Measurements from ENCODE around the gene MYOF.
"Not testable (repeated sequence)": the region's sequence is repeated elsewhere in the genome, so short reads cannot be mapped to it uniquely, and the experiment has no call there.

The MYOF gene

DNA sequence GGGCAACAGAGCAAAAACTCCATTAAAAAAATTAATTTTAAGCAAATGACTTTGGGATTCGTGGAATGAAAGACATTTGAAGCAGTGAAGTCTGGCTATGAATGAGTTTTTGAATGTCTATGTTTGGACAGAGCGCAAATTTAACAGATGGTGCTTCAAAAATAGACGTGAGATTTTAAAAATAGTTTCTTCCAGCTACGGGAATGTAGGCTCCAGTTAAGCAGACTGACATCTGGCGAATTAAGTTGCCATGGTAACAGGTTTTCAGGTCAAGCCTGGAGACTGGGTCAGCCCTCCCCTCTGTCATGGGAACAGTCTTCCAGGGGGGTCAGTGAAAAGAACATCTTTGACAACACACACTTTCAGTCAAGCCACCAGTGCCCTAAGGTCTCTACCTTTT is 62.0 kb downstream of the MYOF start:
- DNase-seq: no peak

DNA sequence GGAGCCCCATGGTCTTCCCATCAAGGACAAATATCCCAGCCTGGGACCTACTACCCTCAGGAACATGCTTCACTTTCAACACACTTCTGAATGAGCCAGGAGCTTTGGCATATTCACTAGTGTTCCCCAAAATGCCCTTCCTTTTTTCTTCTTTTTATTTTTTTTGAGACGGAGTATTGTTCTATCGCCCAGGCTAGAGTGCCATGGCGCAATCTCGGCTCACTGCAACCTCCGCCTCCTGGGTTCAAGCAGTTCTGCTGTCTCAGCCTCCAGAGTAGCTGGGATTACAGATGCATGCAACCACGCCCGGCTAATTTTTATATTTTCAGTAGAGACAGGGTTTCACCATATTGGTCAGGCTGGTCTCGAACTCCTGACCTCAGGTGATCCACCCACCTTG is 63.1 kb downstream of the MYOF start:
- not testable (repeated sequence) for DNase-seq

DNA sequence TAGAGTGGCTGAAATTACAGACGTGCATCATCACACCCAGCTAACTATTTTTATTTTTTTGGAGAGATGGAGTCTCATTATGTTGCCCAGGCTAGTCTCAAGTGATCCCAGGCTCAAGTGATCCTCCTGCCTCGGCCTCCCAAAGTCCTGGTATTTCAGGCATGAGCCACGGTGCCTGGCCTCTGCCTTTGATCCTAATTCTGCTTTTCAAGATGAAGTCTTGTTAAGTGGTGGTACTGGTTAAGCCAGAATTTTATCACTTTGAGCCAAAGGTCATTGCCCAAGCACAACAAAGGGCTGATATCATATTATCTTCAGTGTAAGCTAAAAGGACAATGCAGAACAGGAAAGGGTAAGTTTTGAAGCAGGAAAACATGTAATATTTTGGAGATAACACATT is 64.2 kb downstream of the MYOF start:
- no peak for DNase-seq

DNA sequence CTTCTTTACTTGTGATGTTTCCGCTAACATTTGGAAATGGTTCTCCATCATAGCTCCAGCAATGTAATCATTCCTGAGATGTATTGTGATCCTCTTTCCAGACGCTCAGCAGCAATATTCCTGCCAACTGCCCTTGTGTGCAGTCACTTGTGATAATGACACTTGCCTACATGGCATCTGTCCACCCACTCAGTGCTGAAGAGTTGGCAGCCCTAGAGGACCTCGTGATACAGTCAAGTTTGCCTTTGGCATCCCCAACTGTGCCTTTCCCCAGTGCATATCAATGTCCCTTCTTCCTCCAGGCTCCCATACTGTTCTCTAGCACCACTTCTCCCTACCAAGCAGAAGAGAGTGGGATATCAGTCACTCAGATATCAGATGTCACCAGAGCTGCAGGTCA is 64.9 kb downstream of the MYOF start:
- peak; percentile 68 for DNase-seq

DNA sequence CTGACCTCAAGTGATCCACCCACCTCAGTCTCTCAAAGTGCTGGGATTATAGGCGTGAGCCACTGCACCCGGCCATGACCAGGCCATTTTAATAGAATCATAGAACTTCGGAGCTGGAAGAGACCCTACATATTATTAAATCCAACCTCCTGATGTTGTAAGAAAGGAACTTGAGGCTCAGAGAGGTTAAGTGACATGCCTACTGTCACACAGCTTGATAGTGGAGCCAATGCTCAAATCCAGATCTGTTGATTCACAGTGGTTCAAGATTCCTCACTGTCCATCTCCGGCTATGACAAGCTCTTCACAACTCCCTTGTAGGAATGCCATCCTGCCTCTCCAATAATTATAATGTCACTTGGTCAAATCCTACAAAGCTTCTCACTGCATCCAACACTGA is 65.3 kb downstream of the MYOF start:
- DNase-seq: no peak

DNA sequence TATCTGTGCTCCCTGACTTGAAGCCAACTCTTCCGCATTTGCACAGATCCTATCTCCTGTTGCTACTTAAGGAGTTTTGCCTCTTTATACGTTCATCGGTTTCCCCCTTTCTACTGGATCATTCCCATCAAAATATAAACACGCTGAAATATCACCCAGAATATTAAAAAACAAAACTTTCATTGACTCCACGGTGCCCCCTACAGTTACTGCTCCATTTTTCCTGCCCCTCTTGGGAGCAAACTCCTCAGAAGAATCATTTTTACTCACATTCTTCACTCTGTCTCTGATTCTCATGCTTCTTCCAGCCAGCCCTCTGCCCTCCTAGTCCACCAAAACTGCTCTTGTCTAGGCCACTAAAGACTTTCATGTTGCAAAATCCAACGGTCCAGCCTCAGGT is 66.4 kb downstream of the MYOF start:
- no peak for DNase-seq

DNA sequence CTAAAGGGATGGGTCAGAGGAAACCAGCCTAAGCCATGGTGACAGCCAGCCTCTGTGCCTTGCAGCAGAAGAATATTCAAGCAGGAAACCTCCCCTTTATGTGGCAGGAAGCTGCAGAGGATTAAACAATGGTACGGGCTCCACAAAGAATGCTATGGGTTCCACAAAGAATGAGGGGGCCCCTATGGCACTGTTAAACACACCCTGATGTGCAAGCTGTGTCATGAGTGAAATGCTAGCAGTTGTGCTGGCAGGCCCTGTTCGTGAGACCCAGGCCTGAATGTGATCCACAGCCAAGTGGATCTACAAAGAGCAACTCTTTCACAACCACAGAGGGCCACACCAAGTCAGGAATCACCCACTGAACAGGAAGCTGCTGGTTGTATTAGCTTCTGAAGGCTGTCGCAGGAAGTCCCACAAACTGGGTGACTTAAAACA is 68.9 kb downstream of the MYOF start:
- no peak for DNase-seq

DNA sequence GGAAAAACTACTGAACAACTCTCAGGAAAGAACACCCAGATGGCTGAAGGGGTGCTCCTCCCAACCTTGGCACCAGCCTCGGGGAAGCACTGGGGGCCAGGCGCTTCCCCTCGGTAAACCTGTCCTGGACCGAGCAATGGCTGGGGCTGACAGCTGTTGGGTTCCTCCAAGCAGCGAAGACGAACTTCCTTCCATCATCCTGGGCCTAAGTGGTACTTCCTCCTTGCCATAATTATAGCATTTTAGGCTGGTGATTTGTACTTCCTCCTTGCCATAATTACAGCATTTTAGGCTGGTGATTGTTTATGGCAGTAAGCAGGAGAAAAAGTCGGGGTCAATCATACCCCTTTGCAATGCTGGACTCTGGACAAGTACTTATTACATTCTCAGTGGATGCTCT is 69.3 kb downstream of the MYOF start:
- DNase-seq: no peak

DNA sequence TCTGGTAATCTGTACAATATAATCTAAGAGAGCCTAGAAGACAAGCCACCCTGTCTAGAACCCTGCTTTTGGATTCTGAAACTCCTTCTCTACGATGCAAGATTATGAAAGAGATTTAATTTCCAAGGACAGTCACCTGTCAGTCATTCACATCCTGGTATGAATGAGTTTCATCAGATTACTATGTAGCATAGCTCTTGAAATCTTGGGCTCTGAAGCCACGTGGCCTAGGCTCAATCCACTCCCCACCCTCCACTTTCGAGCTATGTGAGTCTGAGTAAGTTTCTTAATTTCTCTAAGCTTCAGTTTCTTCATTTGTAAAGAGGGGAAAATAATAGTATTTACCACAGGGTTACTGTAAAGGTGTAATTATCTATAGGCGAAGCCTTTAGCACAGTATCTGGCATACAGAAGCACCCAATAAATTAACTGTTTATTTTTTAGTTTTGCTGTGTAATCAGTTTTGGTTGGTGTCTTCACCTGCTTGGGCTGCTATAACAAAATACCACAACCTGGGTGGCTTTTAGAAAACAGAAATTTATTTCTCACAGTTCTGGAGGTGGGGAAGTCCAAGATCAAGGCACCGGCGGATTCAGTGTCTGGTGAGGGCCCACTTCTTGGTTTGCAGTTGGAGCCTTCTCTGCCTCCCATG is 71.3 kb downstream of the MYOF start:
- no peak for DNase-seq

DNA sequence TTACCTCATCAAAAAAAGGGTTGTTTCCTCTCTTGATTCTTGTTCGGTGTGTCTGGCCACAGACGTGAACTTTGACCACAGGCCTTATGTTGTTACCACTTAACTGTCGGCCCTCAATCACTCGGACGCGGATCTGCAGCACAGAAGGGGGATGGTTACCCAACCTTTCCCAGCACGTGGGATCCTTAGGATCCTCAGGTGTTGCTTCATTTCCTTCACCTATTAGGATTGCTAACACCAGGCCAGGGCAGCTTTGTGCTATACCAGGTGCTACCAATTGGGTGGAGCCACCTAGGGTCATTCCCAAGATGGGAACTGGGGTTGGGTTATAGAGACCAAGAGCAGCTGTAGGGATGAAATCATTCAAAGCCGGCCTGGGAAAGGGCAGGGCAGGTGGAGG is 73.4 kb downstream of the MYOF start:
- DNase-seq: no peak

DNA sequence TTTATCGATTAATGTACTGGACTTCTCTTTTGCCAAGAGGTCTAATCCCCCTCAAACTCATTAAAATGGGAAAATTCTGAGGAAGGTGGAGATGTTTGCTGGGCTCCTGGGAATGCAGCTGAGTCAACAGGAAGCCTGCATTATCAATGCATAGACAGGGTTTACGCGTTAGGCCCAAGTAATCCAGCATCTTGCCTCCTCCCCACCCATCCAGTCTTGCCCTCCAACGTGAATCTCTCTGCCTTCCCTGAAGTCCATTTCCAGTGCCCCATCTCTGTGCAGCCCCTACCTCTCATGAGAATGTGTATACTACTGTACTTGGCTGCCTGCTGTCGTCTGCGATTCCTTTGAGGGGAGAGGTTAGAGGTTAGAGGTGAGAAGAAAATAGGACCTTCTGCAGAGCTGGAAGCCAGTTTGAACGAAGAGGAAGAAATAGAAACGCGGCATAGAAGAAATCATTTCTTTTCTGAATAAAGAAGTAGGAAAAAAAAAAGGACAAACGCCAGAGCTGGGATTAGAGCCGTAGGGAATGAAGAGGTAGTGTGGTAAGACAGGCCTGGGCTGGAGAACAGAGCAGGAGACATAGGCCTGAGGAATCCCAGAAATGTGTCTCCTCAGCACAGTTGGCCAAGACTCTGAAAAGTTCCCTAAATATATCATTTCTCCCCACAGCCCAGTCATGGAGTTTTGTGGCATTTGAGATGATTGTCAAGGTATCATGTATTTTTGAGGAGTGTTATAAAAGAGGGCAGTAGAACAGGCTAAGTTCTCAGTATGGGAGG is 75.6 kb downstream of the MYOF start:
- DNase-seq: no peak

DNA sequence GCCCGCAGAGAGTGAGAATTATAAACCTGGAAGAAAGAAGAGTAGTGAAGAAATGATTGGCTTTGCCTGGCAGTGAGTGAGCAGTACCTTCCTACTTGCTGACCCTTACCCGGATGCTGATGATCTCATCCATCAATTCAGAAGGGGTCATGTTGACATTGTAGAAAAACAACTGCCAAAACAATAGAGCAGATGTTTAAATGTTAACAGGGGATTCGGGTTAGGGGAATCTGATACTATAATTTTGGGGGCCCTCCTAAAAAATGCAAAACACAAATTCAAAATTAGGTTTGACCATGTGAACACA is 78.1 kb downstream of the MYOF start:
- no peak for DNase-seq

DNA sequence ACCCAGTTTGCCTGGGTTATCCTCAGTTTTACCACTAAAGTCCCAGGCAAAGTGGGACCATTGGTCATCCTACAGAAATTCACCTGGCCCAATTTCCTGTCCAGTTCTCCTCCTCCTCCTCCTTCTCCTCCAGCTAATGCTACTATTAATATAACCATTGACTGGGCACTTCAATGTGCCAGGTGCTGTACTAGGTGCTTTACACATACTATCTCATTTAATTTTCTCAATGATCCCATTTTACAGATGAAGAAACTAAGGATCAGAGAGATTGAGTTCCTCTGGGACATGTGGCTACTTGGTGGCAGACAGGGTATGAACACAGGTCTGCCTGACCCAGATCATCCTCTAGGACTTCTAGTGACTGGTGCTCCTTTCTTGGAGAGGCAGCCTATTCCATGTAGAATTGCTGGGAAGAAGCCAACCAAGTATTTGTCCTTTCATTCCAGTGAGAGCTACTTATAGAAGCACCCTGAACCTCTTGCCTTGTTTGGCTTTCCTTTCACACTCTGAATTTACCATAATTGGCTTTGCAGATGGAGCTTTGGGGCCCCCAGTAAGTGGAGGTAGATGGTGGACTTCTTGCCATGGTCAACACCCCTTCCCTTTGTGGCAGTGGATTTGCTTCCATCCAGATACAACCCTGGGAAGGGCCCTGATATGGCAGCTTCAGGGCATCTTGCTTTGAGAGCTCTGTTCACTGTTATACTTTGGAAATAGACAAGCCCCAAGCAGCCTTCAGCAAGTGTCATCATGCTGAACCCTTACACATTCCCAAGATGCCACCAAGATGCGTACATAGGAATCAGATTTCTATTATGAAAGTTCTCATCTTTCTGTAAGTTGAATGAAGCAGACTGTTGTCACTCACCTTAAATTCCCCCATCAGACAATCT is 78.7 kb downstream of the MYOF start:
- no peak for DNase-seq

DNA sequence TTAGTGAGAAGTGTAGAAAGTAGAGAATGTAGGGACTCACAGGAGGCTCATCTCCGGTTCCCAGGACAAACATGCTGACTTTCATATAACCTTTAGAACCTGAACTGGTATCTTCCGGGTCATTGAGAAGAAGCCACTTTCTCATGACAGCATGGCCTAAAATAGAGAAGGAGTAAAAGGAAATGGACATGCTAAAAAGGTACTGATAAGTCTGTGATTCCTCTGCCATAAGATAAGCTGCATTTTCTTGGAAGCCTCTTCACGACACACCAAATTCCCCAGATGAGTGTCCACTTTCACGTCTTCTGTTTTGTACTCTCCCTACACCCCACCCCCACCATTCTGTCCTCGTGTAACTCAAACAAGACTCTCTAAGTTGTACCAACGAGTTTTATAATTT is 79.9 kb downstream of the MYOF start:
- DNase-seq: no peak

DNA sequence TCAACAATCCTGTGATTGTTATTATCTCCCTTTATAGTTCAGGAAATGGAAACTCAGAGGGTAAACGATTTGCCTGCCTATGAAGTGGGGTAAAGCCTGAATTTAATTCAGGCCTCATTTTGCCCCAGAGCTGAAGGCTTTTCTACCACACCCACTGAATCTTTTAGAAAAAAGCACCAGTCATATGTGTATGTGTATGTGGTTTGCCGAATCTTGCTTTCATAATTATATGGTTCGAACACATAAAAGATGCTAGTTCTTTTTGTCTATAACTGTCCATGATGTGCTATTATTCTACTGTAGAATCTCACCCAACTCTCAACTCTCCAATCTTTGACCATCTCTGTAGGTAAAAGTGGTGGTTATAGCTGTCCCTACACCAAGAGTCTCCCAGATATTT is 83.6 kb downstream of the MYOF start:
- DNase-seq: no peak

DNA sequence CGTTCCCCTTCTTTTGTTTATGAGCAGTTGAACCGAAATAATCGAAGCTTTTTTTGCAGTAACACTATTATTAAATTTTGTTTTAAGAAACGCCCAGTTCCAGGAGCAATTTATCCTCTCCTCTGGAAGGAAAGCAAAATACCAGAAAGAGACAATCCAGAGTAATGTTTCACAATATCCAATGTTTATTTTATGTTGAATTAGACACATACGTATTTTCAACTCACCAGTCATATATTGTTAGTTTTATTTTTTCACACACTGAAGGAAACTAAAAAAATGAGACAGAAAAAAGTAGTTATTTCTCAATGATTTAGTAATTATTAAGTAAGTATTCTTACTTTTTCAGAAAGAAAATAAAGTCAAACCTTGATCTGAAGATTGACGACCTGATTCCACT is 85.1 kb downstream of the MYOF start:
- DNase-seq: no peak

DNA sequence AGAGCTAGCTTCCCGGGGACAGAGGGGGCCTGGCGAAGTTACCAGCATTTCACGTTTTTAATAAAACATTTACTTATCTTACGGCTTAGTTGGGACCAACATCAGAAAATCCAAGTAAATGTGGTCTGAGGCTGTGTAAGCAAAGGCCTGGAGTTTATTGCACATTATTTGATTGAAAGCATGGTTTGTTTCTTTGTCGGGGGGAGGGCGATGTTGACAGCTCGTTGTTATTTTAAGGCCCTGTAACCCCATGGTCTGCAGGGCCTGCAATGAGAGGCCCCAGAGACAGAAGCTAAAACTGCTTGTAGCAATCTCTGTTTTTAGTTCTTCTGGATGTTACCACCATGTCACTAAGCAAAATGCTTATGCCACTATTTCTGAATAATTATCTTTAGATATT is 88.9 kb downstream of the MYOF start:
- no peak for DNase-seq

DNA sequence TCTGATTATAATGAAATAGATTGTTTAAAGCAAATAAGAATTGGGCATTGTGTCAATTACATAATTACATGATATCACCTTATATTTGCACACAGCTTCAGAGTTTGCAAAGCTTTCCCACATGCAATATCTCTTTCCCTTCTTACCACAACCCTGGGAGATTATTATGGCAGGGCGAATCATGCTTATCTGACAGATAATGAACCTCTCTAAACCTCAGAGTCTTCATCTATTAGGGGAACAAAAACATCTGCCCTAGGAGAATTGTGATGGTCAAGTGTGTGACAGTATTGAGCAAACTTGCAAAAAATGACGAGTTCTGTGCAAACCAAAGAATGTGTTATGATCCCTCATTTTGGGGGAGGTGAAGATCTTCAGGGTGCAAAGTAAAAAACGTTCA is 90.0 kb downstream of the MYOF start:
- DNase-seq: no peak

DNA sequence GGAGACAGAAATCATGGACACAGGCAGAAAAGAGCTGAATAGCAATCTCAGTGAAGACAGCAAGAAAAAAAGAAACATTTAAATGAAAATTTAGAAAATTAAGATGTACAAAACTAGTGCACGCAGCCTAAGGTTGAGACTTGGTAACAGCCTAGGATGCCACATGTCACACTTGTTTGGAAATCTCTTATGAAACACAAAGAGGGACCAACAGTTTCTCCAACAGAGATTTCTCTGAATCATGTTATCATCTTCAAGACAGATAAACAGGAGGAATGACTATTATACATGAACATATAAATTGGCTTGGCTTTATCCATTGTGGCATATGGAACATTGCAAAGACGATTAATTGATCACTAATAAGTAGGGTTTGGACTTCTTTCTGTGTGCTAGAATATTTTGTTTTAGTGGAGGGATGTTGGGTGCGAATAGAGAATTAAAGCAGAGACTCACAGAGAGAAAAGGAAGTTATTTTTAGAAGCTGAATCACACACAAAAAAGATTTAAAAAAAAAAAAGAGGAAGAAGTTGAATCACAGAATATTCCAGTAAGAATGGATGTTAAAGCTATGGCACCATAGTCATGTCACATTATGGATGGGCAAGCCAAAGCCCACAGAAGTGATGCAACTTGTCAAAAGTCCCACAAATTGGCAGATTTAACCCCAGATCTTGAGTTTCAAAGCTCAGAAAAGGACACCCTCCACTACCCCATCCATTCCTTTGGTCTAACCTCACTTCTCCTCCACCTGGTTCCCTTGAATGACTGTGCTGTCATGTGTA is 91.6 kb downstream of the MYOF start:
- no peak for DNase-seq

DNA sequence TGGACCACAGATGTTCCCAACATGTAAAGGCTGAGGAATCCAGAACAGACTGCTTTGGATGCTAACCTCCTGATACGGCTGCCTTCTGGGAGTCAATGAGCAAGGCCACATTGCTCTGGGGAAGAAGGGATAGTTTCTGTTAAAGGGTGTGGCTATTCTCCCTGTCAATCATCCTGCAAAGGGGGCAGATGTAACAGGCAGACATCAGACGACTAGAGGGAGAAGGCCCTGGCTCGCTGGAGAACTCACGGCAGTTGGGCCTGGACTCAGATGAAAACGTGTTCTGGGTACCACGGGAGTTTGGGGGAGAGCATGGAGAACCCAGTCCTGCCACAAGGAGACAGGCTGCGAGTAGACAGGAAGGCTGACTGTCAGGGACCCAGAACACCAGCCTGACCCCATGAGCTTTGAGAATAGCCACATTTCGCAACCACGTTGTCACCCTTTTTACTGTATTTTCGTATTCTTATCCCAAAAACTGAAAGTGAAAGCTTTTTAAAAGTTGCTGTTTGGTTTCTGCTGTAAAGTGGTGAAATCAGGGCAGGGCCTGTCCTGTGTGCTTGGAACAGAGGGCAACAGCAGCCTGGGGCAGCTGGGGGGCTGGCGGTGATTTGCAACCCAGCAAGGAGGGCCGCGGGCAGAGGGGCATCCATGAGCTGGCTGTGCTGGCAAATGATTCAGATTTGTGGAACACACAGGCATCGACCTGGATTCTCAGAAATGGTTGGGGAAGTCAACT is 95.3 kb downstream of the MYOF start:
- no peak for DNase-seq

DNA sequence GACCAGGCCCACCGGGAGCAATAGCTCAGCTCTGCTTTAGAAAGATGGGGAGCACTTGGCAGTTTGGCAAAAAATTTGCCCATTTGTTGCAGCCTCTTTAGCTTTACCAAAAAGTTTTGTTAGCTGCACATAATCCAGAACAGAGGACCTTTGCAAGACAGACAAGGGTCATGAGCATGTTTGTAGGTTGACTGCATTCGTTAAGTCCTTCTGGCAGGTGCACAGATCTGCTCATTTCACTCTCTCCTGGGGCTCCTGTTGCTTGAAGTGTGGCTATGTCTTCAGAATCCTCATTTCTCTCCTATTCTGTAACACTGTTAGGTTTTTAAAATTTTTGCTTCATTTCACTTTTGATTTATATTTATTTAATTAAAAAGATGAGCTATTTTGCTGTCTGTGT is 96.8 kb downstream of the MYOF start:
- DNase-seq: no peak

DNA sequence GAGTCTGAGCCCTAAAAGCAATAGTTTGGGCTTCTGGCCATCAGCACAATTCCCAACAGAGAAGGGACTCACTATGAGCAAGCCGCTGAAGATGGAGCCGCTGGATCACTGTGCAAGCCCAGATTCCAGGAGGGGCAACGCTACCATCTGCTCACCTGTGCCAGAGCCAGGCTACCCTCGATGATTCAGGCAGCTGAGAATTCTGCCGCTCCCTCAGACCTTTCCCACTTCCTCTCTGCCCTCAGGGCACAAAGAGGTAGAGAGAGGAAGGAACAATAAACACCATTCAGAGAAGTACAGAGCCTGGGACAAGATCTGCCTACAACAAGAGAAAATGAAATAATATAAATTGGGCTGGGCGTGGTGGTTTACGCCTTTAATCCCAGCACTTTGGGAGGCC is 98.1 kb downstream of the MYOF start:
- DNase-seq: no peak

Data from NCI-H2029 (cell line).